ENCODE data around the gene TDRD10.
"Not testable (repeated sequence)": the region's sequence is repeated elsewhere in the genome, so short reads cannot be mapped to it uniquely, and the experiment has no call there.

TDRD10 gene

GRCh38 chr1:154479764-154480421 lies 22.1 kb upstream of the TDRD10 start:
- peak; percentile 78 for DNase-seq

GRCh38 chr1:154481053-154481452 lies 21.0 kb upstream of the TDRD10 start:
- no peak for DNase-seq

- DNase-seq, result no peak
These were observed 17.8 kb upstream of the TDRD10 start for GRCh38 chr1:154483941-154484803.

DNA sequence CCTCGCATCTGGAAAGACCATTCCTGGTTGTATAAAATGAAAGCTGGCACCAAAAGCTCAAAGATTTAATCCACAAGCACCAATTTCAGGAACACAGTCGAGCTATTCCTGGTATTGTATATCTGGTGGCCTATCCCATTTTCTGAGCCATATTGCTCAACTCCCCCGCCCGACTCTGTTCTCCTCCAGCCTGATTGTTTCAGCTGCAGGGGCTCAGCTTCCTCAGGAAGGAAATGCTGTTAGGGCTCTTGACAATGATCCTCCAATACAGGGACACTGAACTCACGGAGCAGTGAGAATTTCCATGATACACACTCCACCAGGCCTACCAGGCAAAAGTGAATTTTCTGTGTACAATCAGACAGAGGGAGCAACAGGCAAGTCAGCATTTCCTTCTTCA lies 16.9 kb upstream of the TDRD10 start:
- DNase-seq, result no peak

- DNase-seq, result no peak
These were observed 16.0 kb upstream of the TDRD10 start for GRCh38 chr1:154485910-154486496.

DNA sequence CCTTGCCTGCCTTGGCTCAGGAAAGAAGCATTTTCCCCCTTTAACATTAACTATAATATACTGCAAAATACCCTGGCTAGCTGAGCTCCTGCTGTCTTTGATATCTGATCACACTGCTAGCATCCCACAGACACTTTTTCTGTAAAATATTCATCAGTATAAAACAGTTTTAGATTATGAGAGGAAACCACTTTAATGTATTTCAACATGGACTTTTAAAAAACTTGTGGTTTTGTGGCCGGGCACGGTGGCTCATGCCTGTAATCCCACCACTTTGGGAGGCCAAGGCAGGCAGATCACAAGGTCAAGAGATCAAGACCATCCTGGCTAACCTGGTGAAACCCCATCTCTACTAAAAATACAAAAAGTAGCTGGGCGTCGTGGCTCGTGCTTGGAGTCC lies 15.3 kb upstream of the TDRD10 start:
- DNase-seq, result not testable (repeated sequence)

GRCh38 chr1:154488922-154489321 lies 13.1 kb upstream of the TDRD10 start:
- DNase-seq, result no peak

DNA sequence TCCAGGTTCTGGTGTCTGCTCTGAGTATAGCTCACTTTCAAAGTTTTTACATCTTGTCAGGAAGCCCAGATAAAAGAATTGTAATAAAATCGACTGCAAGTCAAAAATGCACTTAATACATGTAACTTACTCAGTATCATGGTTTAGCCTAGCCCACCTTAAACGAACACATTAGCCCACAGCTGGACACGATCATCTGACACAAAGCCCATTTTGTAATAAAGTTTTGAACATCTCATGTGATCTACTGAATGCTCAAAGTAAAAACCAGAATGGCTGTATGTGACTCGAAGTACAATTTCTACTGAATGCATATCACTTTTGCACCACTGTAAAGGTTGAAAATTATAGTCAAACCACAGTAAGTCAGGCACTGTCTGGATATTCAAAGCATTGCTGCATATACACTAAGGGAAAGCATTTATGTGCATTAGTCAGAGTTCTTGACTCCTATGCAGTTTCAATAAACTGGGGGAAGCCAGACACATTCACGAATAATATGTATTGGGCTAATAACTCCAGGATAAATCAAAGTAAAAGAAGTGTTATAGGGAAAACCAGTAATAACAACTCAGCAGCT lies 12.2 kb upstream of the TDRD10 start:
- no peak for DNase-seq

GRCh38 chr1:154490317-154490716 lies 11.7 kb upstream of the TDRD10 start:
- DNase-seq, result no peak

DNA sequence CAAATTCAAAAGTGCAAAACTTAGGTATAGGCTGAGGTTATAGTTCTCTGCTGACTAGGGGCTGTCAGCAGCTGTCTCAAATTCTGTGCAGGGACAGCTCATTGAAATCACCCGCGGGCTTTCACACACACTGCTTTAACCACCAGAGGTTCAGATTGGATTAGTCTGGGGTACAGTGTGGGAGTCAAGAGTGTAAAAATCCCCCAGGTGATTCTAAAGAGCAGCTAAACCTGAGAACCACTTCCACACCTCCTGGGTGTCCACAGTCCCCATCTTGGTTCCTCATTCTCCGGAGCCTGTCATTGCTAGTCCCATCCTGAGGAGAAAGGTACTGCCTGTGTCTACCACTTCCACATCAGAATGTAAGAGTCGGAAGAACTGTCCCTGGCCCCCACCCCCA lies 9.9 kb upstream of the TDRD10 start:
- DNase-seq, result no peak

GRCh38 chr1:154493276-154493675 lies 8.7 kb upstream of the TDRD10 start:
- DNase-seq, result no peak

DNA sequence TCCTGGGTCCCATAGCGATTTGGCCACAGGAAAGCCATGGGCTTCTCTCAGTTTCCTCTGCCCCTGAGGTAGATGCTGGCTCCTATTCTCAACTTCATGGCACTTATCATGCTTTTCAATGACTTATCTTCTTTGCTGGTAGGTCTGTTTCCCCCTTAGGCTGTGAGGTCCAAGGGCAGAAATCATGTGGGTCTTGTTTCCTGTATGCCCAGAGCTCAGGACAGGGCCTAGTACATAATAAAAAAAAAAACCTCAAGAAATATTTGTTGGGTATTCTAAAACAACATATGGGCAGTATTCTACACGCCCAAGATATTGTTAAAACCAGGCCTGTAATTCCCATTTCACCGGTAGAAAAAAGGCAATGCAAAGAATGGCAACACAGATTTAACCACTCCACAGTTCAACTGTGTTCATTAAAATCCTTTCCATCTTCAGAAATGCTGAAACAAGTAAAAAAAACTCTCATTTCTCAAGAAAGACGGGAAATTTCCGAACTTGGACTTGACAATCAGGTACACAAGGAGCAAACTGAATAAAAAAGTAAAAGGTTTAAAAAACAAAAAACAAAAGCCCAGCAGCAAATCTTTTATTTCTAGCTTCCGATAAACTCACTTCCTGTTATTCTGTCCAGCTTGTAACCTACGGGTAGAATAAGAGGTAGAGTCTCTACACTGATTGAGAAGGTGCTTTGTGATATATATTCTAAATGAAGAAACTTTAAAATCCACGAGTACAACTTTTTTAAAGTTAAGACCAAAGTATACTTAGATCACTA lies 6.3 kb upstream of the TDRD10 start:
- no peak for DNase-seq

DNA sequence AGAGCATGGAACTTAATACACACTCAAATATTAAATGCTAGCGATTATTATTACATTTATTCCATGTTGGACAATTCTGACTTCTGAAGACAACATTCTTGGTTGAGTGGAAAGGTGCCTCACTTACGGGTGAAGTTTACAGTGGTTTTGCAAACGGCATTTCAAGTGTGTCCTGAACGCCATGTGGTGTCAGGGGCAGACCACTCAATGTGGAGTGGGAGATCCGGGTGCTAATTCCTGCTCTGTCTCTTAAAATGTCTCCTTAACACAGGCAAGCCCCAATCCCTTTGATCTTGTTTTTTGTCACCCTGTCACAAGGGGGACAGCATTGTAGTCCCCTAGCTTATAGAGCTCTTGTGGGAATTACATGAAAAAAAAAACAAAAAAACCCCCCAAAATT lies 5.6 kb upstream of the TDRD10 start:
- no peak for DNase-seq

- DNase-seq, result no peak
These were observed 4.8 kb upstream of the TDRD10 start for GRCh38 chr1:154497026-154497806.

- no peak for DNase-seq
These were observed 2.6 kb upstream of the TDRD10 start for GRCh38 chr1:154499446-154499845.

DNA sequence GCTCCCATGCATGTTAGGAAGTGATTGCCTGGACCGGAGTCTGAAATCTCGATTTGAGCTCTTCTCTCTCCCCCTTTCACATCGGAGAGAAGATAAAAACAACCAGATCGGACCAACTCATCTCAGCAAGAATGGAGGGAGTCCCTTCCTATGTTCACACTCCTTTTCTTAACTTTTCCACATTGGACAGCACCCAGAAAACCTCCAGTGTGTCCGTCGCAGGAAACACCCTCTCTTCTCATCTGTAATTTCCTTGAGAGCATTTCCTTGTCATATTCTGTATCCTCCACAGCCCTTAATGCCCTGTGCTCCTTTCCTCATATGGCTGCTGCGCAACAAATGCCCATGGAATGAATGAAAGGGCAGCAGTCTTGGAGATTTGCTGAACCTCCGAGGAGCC lies 1.5 kb upstream of the TDRD10 start:
- no peak for DNase-seq

- no peak for DNase-seq
These were observed 475 bp upstream of the TDRD10 start for GRCh38 chr1:154501423-154502065.

GRCh38 chr1:154502744-154503115 lies 711 bp downstream of the TDRD10 start:
- no peak for DNase-seq

GRCh38 chr1:154503898-154504297 lies 1.9 kb downstream of the TDRD10 start:
- no peak for DNase-seq

DNA sequence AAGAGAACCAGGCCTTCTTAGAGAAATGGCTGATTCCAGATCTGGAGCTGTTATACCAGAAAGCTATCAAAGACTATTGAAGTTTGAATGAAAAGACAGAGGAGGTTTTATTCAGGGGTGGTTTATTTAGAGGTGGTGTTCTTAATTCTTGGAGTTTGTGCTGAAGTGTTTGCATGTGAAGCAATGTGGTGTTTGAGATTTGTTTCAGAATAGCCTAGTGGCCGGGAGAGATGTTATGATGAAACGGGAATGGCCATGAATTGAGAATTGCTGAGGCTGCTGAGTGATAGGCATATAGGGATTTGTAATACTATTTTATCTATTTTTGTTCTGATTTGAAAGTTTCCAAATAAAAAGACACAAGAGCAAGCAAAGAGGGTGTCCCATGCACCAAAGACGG lies 10.7 kb downstream of the TDRD10 start:
- no peak for DNase-seq

DNA sequence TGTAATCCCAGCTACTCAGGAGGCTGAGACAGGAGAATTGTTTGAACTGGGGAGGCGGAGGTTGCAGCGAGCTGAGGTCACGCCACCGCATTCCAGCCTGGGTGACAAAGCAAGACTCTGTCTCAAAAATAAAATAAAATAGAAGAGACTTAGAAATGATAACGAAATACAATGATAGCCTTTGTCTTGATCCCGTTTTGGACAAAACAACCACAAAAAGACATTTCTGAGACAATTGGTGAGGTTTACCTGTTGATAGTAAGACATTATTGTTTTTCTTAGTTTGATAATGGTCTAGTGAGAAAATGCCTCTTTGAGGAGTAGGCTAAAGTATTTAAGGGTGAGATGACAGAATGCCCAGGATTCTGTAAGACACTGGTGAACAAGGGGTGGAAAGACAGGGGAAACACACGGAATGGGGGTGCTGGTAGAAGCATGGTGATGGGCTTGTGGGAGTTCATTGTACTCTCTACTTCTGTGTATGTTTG lies 12.1 kb downstream of the TDRD10 start:
- DNase-seq, result no peak
